ENCODE measurements around the gene CXCR2. TPM values are rescaled to one million over a fixed set of nuclear protein-coding genes. Genes with fewer than 3 reads are reported as not detected.

The CXCR2 gene
- total RNA-seq, 1 experiment from 2014 or later, result not detected

DNA sequence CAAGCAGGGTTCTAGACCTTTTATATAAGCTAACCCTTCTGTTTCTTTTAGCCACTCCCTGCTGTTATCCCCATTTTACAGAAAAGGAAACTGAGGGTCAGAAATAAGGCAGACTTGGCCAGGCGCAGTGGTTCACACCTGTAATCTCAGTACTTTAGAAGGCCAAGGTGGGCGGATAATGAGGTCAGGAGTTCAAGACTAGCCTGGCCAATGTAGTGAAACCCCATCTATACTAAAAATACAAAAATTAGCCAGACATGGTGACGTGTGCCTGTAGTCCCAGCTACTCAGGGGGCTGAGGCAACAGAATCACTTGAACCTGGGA lies 42.5 kb upstream of the CXCR2 start:
- no peaks in the 10 kb centered on the region for H3K4me1 Mint-ChIP-seq (ENCODE audit: low read depth, unreplicated experiment)
- H3K9me3 Mint-ChIP-seq (ENCODE audit: unreplicated experiment), result peaks cover 29% of the 10 kb centered on the region
- Histone ChIP-seq H3K36me3 (ENCODE audit: control insufficient read depth, insufficient read depth, low read length) (no peaks in the 10 kb centered on the region), H3K9me3 (peaks cover 9% of the 10 kb centered on the region), H3K4me1 (no peaks in the 10 kb centered on the region), H3K4me3 (ENCODE audit: low read depth, low read length) (no peak overlapping the region), H3K27me3 (replicated peaks; ENCODE audit: control insufficient read depth, insufficient read depth, low read length) (no peaks in the 10 kb centered on the region)
- intact Hi-C loops (cut with micrococcal nuclease; ENCODE audit: unreplicated experiment), result no loop called here
- H3K27me3 Mint-ChIP-seq (ENCODE audit: insufficient read depth, unreplicated experiment), result peaks cover 5% of the 10 kb centered on the region
- TF ChIP-seq, protein P1, sequence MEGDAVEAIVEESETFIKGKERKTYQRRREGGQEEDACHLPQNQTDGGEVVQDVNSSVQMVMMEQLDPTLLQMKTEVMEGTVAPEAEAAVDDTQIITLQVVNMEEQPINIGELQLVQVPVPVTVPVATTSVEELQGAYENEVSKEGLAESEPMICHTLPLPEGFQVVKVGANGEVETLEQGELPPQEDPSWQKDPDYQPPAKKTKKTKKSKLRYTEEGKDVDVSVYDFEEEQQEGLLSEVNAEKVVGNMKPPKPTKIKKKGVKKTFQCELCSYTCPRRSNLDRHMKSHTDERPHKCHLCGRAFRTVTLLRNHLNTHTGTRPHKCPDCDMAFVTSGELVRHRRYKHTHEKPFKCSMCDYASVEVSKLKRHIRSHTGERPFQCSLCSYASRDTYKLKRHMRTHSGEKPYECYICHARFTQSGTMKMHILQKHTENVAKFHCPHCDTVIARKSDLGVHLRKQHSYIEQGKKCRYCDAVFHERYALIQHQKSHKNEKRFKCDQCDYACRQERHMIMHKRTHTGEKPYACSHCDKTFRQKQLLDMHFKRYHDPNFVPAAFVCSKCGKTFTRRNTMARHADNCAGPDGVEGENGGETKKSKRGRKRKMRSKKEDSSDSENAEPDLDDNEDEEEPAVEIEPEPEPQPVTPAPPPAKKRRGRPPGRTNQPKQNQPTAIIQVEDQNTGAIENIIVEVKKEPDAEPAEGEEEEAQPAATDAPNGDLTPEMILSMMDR (IDR thresholded peaks at IDR 0.05; ENCODE audit: insufficient read depth in 1 of 2, low read depth in 1 of 2, low read length in 1 of 2, severe bottlenecking in 1 of 2, unreplicated experiment in 1 of 2), result no peak
- no peak overlapping the region for H3K4me3 Mint-ChIP-seq (ENCODE audit: unreplicated experiment)
- no peak for DNase-seq
- no TSS peak for BruUV-seq (replicated peaks)
- H3K27ac Mint-ChIP-seq (ENCODE audit: unreplicated experiment), result no peak overlapping the region
- ChIA-PET POLR2A (no interaction called here), CTCF (no interaction called here)
- no peaks in the 10 kb centered on the region for H3K36me3 Mint-ChIP-seq (ENCODE audit: insufficient read depth, unreplicated experiment)

DNA sequence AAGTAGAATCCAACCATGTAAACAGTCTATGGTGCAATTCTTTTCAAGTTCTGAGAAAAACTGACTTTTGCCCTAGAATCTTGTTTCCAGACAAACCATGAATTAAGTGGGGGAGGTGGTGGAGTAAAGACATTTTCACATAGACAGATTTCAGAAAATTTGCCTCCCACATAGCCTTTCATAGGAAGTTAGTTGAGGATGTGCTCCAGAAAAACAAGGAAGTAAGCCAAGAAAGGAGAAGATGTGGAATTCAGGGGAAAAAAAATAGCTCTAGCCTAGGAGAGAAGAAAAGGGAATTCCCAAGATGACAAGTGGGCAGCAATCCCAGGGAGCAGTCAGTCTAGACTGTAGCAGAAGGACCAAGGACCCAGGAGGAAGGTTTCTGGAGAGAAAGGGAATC lies 39.4 kb upstream of the CXCR2 start:
- H3K4me3 ChIP-seq (ENCODE audit: low read depth, low read length), result no peak overlapping the region
- H3K9me3 Mint-ChIP-seq (ENCODE audit: unreplicated experiment), result peaks cover 40% of the 10 kb centered on the region
- ChIA-PET POLR2A (no interaction called here), CTCF (no interaction called here)
- no peaks in the 10 kb centered on the region for H3K4me1 Mint-ChIP-seq (ENCODE audit: low read depth, unreplicated experiment)
- intact Hi-C loops (cut with micrococcal nuclease; ENCODE audit: unreplicated experiment), result no loop called here
- H3K27me3 ChIP-seq (replicated peaks; ENCODE audit: control insufficient read depth, insufficient read depth, low read length), result no peaks in the 10 kb centered on the region
- no TSS peak for BruUV-seq (replicated peaks)
- DNase-seq, result no peak
- peaks cover 10% of the 10 kb centered on the region for H3K27me3 Mint-ChIP-seq (ENCODE audit: insufficient read depth, unreplicated experiment)
- H3K36me3 Mint-ChIP-seq (ENCODE audit: insufficient read depth, unreplicated experiment), result no peaks in the 10 kb centered on the region
- no peaks in the 10 kb centered on the region for H3K4me1 ChIP-seq
- H3K4me3 Mint-ChIP-seq (ENCODE audit: unreplicated experiment), result no peak overlapping the region
- H3K36me3 ChIP-seq (ENCODE audit: control insufficient read depth, insufficient read depth, low read length), result no peaks in the 10 kb centered on the region
- H3K9me3 ChIP-seq, result peaks cover 9% of the 10 kb centered on the region
- TF ChIP-seq, protein P1 (IDR thresholded peaks at IDR 0.05; ENCODE audit: insufficient read depth in 1 of 2, low read depth in 1 of 2, low read length in 1 of 2, severe bottlenecking in 1 of 2, unreplicated experiment in 1 of 2), result no peak
- no peak overlapping the region for H3K27ac Mint-ChIP-seq (ENCODE audit: unreplicated experiment)

DNA sequence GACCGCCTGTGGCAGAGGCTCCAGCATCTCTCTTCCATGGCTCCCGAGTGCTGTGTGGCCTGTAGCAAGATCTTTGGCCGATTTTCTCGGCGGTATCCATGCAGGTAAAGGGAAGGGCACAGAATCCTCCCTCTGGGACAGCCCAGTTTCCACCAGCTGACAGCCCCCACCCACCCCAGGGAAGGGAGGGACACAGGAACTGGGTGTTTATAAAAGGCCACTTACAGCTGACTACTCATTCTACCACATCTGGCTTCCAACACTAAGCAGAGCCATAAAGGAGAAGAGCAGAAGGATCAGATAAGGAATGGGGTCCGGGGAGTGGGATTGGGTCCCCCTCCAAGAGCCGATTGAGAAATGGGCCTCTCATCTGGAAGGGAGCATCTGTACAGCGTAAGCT lies 36.6 kb upstream of the CXCR2 start:
- H3K36me3 ChIP-seq (ENCODE audit: control insufficient read depth, insufficient read depth, low read length), result no peaks in the 10 kb centered on the region
- BruUV-seq (replicated peaks), result no TSS peak
- H3K4me3 Mint-ChIP-seq (ENCODE audit: unreplicated experiment), result no peak overlapping the region
- H3K9me3 ChIP-seq, result peaks cover 9% of the 10 kb centered on the region
- no peak overlapping the region for H3K27ac Mint-ChIP-seq (ENCODE audit: unreplicated experiment)
- no peak overlapping the region for H3K4me3 ChIP-seq (ENCODE audit: low read depth, low read length)
- H3K9me3 Mint-ChIP-seq (ENCODE audit: unreplicated experiment), result peaks cover 30% of the 10 kb centered on the region
- TF ChIP-seq, protein P1 (IDR thresholded peaks at IDR 0.05; ENCODE audit: insufficient read depth in 1 of 2, low read depth in 1 of 2, low read length in 1 of 2, severe bottlenecking in 1 of 2, unreplicated experiment in 1 of 2), result no peak
- H3K4me1 Mint-ChIP-seq (ENCODE audit: low read depth, unreplicated experiment), result no peaks in the 10 kb centered on the region
- H3K36me3 Mint-ChIP-seq (ENCODE audit: insufficient read depth, unreplicated experiment), result no peaks in the 10 kb centered on the region
- intact Hi-C loops (cut with micrococcal nuclease; ENCODE audit: unreplicated experiment), result no loop called here
- no peaks in the 10 kb centered on the region for H3K27me3 ChIP-seq (replicated peaks; ENCODE audit: control insufficient read depth, insufficient read depth, low read length)
- CTCF ChIA-PET, result no interaction called here
- H3K27me3 Mint-ChIP-seq (ENCODE audit: insufficient read depth, unreplicated experiment), result peaks cover 22% of the 10 kb centered on the region
- POLR2A ChIA-PET, result no interaction called here
- no peak for DNase-seq
- H3K4me1 ChIP-seq, result no peaks in the 10 kb centered on the region

Data from Caco-2 (cell line).